BE2C (cell line): ENCODE data around the gene METTL25B.

Experiments
- DNase-seq: peaks from one replicate; pipeline ENCODE4 v3.0.0-alpha.2; 2020
- H3K27me3 ChIP-seq: fragments of 250-450 bp; sonication (Bioruptor Pico); 2 replicates; pipeline ENCODE4 v1.5.1; 2020; ENCODE audit warnings: mild to moderate bottlenecking
- H3K36me3 ChIP-seq: fragments of 250-450 bp; sonication (Bioruptor Pico); 2 replicates; pipeline ENCODE4 v1.5.1; 2020; ENCODE audit warnings: mild to moderate bottlenecking
- H3K4me1 ChIP-seq: fragments of 250-450 bp; sonication (Bioruptor Pico); 2 replicates; pipeline ENCODE4 v1.5.1; 2020
- H3K4me3 ChIP-seq: 2 replicates; pipeline ENCODE4 v1.5.1; 2011; ENCODE audit warnings: low read depth, low read length
- H3K9me3 ChIP-seq: fragments of 250-450 bp; sonication (Bioruptor Pico); 2 replicates; pipeline ENCODE4 v1.5.1; 2020
- CTCF ChIP-seq: IDR thresholded peaks from 2 replicates; pipeline ENCODE4 v1.5.1; 2012; ENCODE audit warnings: mild to moderate bottlenecking, low read depth, low read length

The METTL25B gene

DNA sequence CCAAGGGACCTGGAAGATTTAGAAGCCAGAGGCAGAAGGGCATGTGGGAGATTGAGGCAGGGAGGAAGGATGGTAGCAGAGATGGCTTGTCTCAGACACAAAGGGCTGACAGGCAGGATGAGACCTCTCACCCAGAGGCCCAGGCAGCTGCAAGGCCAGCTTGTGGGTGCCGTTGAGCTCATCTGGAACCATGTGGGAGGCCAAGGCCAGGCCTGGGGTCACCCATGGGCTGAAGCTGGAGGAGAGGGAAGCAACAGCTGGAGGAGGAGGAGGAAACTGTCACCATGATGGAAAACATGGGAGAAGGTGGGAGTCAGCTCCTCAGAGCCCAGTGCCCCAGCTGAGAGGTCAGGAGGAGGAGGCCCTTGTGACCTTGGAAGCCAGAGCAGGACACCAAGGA is 29.3 kb upstream of the METTL25B start:
- peaks cover 29% of the 10 kb centered on the region for H3K4me1 ChIP-seq
- no peak overlapping the region for H3K4me3 ChIP-seq
- H3K9me3 ChIP-seq: no peaks in the 10 kb centered on the region
- TF ChIP-seq CTCF: no peak
- H3K27me3 ChIP-seq: no peaks in the 10 kb centered on the region
- DNase-seq: no peak
- no peaks in the 10 kb centered on the region for H3K36me3 ChIP-seq

GRCh38 chr1:156700736-156701531 is 27.3 kb upstream of the METTL25B start:
- TF ChIP-seq CTCF: no peak
- peaks cover 7% of the 10 kb centered on the region for H3K27me3 ChIP-seq
- no peak overlapping the region for H3K4me3 ChIP-seq
- no peak for DNase-seq
- H3K4me1 ChIP-seq: peaks cover 37% of the 10 kb centered on the region
- no peaks in the 10 kb centered on the region for H3K9me3 ChIP-seq
- H3K36me3 ChIP-seq: no peaks in the 10 kb centered on the region

DNA sequence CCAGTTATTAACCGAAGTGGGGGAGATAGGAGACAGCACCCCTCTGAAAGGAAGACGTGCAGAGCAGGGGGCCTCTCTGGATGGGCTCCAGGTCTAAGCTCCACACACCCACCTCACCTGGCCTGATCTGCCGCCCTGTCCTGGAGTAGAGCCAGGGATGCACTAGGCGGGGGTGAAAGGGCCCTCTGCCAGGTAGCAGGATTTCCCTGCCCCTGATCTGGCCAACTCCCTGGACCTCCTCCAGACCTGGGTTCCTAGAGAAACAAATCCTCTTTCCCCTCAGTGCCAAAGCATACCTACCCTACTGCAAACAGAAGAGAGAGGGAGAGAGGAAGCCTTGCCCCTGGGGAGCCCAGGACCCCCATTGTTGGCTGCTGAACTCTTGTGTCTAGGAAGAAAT is 24.9 kb upstream of the METTL25B start:
- TF ChIP-seq CTCF: no peak
- peaks cover 7% of the 10 kb centered on the region for H3K27me3 ChIP-seq
- H3K9me3 ChIP-seq: no peaks in the 10 kb centered on the region
- H3K36me3 ChIP-seq: no peaks in the 10 kb centered on the region
- no peak overlapping the region; the same call in 1 of the 2 replicates for H3K4me3 ChIP-seq
- DNase-seq: no peak
- H3K4me1 ChIP-seq: peaks cover 35% of the 10 kb centered on the region

DNA sequence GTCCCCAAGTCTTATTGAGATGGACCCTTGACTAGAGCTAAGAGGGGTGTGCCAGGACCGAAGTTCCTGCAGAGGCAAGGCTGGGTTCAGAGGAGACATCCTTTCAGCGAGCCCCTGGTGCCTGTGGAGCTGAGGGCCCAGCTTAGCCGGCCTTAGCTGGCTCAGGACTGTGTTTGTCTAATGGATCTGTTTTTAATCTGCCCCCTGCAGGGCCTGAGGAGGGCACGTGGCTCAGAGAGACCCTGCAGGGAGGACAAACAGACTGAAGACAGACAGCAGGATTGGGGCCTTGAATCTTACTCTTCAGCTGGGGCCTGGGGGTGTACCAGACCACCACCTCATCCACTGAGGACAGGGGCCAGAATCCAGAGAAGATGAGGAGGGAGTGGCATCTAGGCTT is 24.5 kb upstream of the METTL25B start:
- Histone ChIP-seq H3K9me3 (no peaks in the 10 kb centered on the region), H3K4me1 (peaks cover 39% of the 10 kb centered on the region), H3K36me3 (no peaks in the 10 kb centered on the region), H3K27me3 (peaks cover 7% of the 10 kb centered on the region), H3K4me3 (peak overlapping the region; percentile 62)
- no peak; the same call in 1 of the 2 replicates for TF ChIP-seq CTCF
- no peak for DNase-seq

- H3K9me3 ChIP-seq: no peaks in the 10 kb centered on the region
- H3K4me3 ChIP-seq: peak overlapping the region; percentile 62
- DNase-seq: no peak
- no peaks in the 10 kb centered on the region for H3K36me3 ChIP-seq
- no peak for TF ChIP-seq CTCF
- H3K4me1 ChIP-seq: peaks cover 44% of the 10 kb centered on the region
- H3K27me3 ChIP-seq: peaks cover 7% of the 10 kb centered on the region
Measured at GRCh38 chr1:156704166-156704711, 24.0 kb upstream of the METTL25B start.

- no peaks in the 10 kb centered on the region for H3K36me3 ChIP-seq
- peaks cover 7% of the 10 kb centered on the region for H3K27me3 ChIP-seq
- peaks cover 51% of the 10 kb centered on the region for H3K4me1 ChIP-seq
- DNase-seq: peak; percentile 58
- TF ChIP-seq CTCF: no peak
- H3K9me3 ChIP-seq: no peaks in the 10 kb centered on the region
- H3K4me3 ChIP-seq: peak overlapping the region; percentile 62
Measured at GRCh38 chr1:156704930-156705320, 23.3 kb upstream of the METTL25B start.
